Stimulated activated effector memory CD8-positive, alpha-beta T cell treated with anti-CD3 and anti-CD28 coated beads, Interleukin-12 subunit alpha, Interleukin-12 subunit beta, amount 100 ng/mL, for 72 hours (primary cell): Measurements from ENCODE around the gene MACROH2A1.
A peak's percentile ranks its signal among the peaks of the same experiment; 100 is the strongest.

Experiments used
- ATAC-seq: fragments of 150-1000 bp; cut with Tn5 transposase; 2 replicates; pipeline ENCODE4 v1.10.0; 2021
- DNase-seq, 2 donors: peaks; one replicate each; pipeline ENCODE4 v3.0.0; 2021 to 2022; ENCODE audit warnings: low spot score in 2 of 2
- H3K27ac Mint-ChIP-seq: one replicate; pipeline ENCODE4 v1.8.0; 2022; ENCODE audit warnings: mild to moderate bottlenecking, mixed read lengths
- H3K36me3 Mint-ChIP-seq: one replicate; pipeline ENCODE4 v1.8.0; 2022; ENCODE audit warnings: mild to moderate bottlenecking, mixed read lengths
- H3K4me1 Mint-ChIP-seq: one replicate; pipeline ENCODE4 v1.8.0; 2022; ENCODE audit warnings: mixed read lengths
- H3K4me3 Mint-ChIP-seq: one replicate; pipeline ENCODE4 v1.8.0; 2022; ENCODE audit warnings: mild to moderate bottlenecking, mixed read lengths
- H3K9me3 Mint-ChIP-seq: one replicate; pipeline ENCODE4 v1.8.0; 2022; ENCODE audit warnings: mixed read lengths

Gene MACROH2A1

GRCh38 chr5:135395451-135395850 lies 3.6 kb downstream of the MACROH2A1 start:
- no peaks in the 10 kb centered on the region for H3K9me3 Mint-ChIP-seq
- H3K4me1 Mint-ChIP-seq = peaks cover 77% of the 10 kb centered on the region
- no peak for DNase-seq
- ATAC-seq = no peak
- no peak overlapping the region for H3K27ac Mint-ChIP-seq
- H3K4me3 Mint-ChIP-seq = no peak overlapping the region
- peaks cover 23% of the 10 kb centered on the region for H3K36me3 Mint-ChIP-seq

- DNase-seq = no peak
- Mint-ChIP-seq H3K4me1 (peaks cover 78% of the 10 kb centered on the region), H3K27ac (no peak overlapping the region), H3K36me3 (peaks cover 28% of the 10 kb centered on the region), H3K9me3 (no peaks in the 10 kb centered on the region), H3K4me3 (no peak overlapping the region)
- ATAC-seq = no peak
These were observed 4.9 kb downstream of the MACROH2A1 start for GRCh38 chr5:135394095-135394494.

- DNase-seq (no peak), ATAC-seq (no peak)
- no peaks in the 10 kb centered on the region for H3K9me3 Mint-ChIP-seq
- no peak overlapping the region for H3K27ac Mint-ChIP-seq
- H3K4me3 Mint-ChIP-seq = no peak overlapping the region
- peaks cover 32% of the 10 kb centered on the region for H3K36me3 Mint-ChIP-seq
- peaks cover 78% of the 10 kb centered on the region for H3K4me1 Mint-ChIP-seq
These were observed 5.3 kb downstream of the MACROH2A1 start for GRCh38 chr5:135393691-135394090.

- Mint-ChIP-seq H3K4me3 (no peak overlapping the region), H3K9me3 (no peaks in the 10 kb centered on the region), H3K4me1 (peaks cover 83% of the 10 kb centered on the region), H3K36me3 (peaks cover 36% of the 10 kb centered on the region), H3K27ac (peak overlapping the region; percentile 90)
- no peak for ATAC-seq
- DNase-seq = peak in 1 of 2 donors; percentile 44
These were observed 5.8 kb downstream of the MACROH2A1 start for GRCh38 chr5:135393229-135393628.

GRCh38 chr5:135392256-135392655 lies 6.8 kb downstream of the MACROH2A1 start:
- Mint-ChIP-seq H3K4me1 (peaks cover 83% of the 10 kb centered on the region), H3K9me3 (no peaks in the 10 kb centered on the region), H3K27ac (peak overlapping the region; percentile 90), H3K36me3 (peaks cover 46% of the 10 kb centered on the region), H3K4me3 (no peak overlapping the region)
- DNase-seq (peak in 1 of 2 donors; percentile 53), ATAC-seq (peak; percentile 84)

GRCh38 chr5:135391869-135392255 lies 7.2 kb downstream of the MACROH2A1 start:
- peaks cover 50% of the 10 kb centered on the region for H3K36me3 Mint-ChIP-seq
- H3K4me3 Mint-ChIP-seq = no peak overlapping the region
- no peaks in the 10 kb centered on the region for H3K9me3 Mint-ChIP-seq
- H3K27ac Mint-ChIP-seq = peak overlapping the region; percentile 90
- H3K4me1 Mint-ChIP-seq = peaks cover 83% of the 10 kb centered on the region
- ATAC-seq = no peak
- no peak for DNase-seq

GRCh38 chr5:135391116-135391868 lies 7.7 kb downstream of the MACROH2A1 start:
- Mint-ChIP-seq H3K4me1 (peaks cover 83% of the 10 kb centered on the region), H3K36me3 (peaks cover 56% of the 10 kb centered on the region), H3K4me3 (no peak overlapping the region), H3K27ac (peak overlapping the region; percentile 90), H3K9me3 (no peaks in the 10 kb centered on the region)
- peak in 1 of 2 donors; percentile 47 for DNase-seq
- no peak for ATAC-seq

GRCh38 chr5:135388860-135389435 lies 10.1 kb downstream of the MACROH2A1 start:
- Mint-ChIP-seq H3K4me3 (no peak overlapping the region), H3K27ac (no peak overlapping the region), H3K9me3 (no peaks in the 10 kb centered on the region), H3K36me3 (peaks cover 79% of the 10 kb centered on the region), H3K4me1 (peaks cover 81% of the 10 kb centered on the region)
- DNase-seq (peak in 1 of 2 donors; percentile 40), ATAC-seq (no peak)

- Mint-ChIP-seq H3K9me3 (no peaks in the 10 kb centered on the region), H3K4me3 (no peak overlapping the region), H3K27ac (no peak overlapping the region), H3K4me1 (peaks cover 72% of the 10 kb centered on the region), H3K36me3 (peaks cover 82% of the 10 kb centered on the region)
- ATAC-seq (no peak), DNase-seq (no peak)
These were observed 11.4 kb downstream of the MACROH2A1 start for GRCh38 chr5:135387629-135387960.

GRCh38 chr5:135386886-135387628 lies 12.0 kb downstream of the MACROH2A1 start:
- Mint-ChIP-seq H3K36me3 (peaks cover 82% of the 10 kb centered on the region), H3K9me3 (no peaks in the 10 kb centered on the region), H3K27ac (peak overlapping the region; percentile 69), H3K4me1 (peaks cover 71% of the 10 kb centered on the region), H3K4me3 (no peak overlapping the region)
- ATAC-seq (no peak), DNase-seq (no peak)

- peak overlapping the region; percentile 69 for H3K27ac Mint-ChIP-seq
- peaks cover 62% of the 10 kb centered on the region for H3K4me1 Mint-ChIP-seq
- DNase-seq = no peak
- H3K36me3 Mint-ChIP-seq = peaks cover 85% of the 10 kb centered on the region
- no peak for ATAC-seq
- no peak overlapping the region for H3K4me3 Mint-ChIP-seq
- H3K9me3 Mint-ChIP-seq = no peaks in the 10 kb centered on the region
These were observed 12.9 kb downstream of the MACROH2A1 start for GRCh38 chr5:135386096-135386495.

GRCh38 chr5:135385576-135385975 lies 13.5 kb downstream of the MACROH2A1 start:
- DNase-seq (no peak), ATAC-seq (no peak)
- Mint-ChIP-seq H3K4me3 (no peak overlapping the region), H3K27ac (peak overlapping the region; percentile 29), H3K4me1 (peaks cover 60% of the 10 kb centered on the region), H3K36me3 (peaks cover 90% of the 10 kb centered on the region), H3K9me3 (no peaks in the 10 kb centered on the region)

- H3K27ac Mint-ChIP-seq = no peak overlapping the region
- peaks cover 97% of the 10 kb centered on the region for H3K36me3 Mint-ChIP-seq
- no peak overlapping the region for H3K4me3 Mint-ChIP-seq
- H3K9me3 Mint-ChIP-seq = no peaks in the 10 kb centered on the region
- peaks cover 53% of the 10 kb centered on the region for H3K4me1 Mint-ChIP-seq
- DNase-seq = no peak
- ATAC-seq = no peak
These were observed 14.1 kb downstream of the MACROH2A1 start for GRCh38 chr5:135384898-135385297.

GRCh38 chr5:135383803-135384495 lies 15.1 kb downstream of the MACROH2A1 start:
- DNase-seq (no peak), ATAC-seq (no peak)
- Mint-ChIP-seq H3K4me1 (peaks cover 48% of the 10 kb centered on the region), H3K4me3 (no peak overlapping the region), H3K9me3 (no peaks in the 10 kb centered on the region), H3K27ac (peak overlapping the region; percentile 52), H3K36me3 (peaks cover 100% of the 10 kb centered on the region)

- ATAC-seq (no peak), DNase-seq (no peak)
- no peaks in the 10 kb centered on the region for H3K9me3 Mint-ChIP-seq
- no peak overlapping the region for H3K4me3 Mint-ChIP-seq
- H3K27ac Mint-ChIP-seq = peak overlapping the region; percentile 17
- H3K36me3 Mint-ChIP-seq = peaks cover 100% of the 10 kb centered on the region
- H3K4me1 Mint-ChIP-seq = peaks cover 48% of the 10 kb centered on the region
These were observed 16.1 kb downstream of the MACROH2A1 start for GRCh38 chr5:135382981-135383380.
